GM12865 (cell line): ENCODE data around the gene TTN.

Experiments used
- DNase-seq: peaks from one replicate; pipeline ENCODE4 v3.0.0; 2010; ENCODE audit warnings: low read depth
- H3K4me3 ChIP-seq: 2 replicates; pipeline ENCODE4 v1.5.1; 2011; ENCODE audit warnings: mild to moderate bottlenecking, low read depth, low read length, control low read depth
- CTCF ChIP-seq: IDR thresholded peaks from 2 replicates; pipeline ENCODE4 v1.5.1; 2011; ENCODE audit warnings: low read length, control low read depth, low read depth, inconsistent platforms; ENCODE audit not compliant: insufficient read depth; ENCODE audit errors: missing control alignments

TTN gene

GRCh38 chr2:178844269-178844668 is 37.0 kb upstream of the TTN start:
- TF ChIP-seq CTCF = no peak
- no peak for DNase-seq
- H3K4me3 ChIP-seq = no peak overlapping the region

- TF ChIP-seq CTCF = no peak
- DNase-seq = no peak
- no peak overlapping the region for H3K4me3 ChIP-seq
Measured at GRCh38 chr2:178843697-178844096, 36.5 kb upstream of the TTN start.

GRCh38 chr2:178836807-178837206 is 29.6 kb upstream of the TTN start:
- no peak overlapping the region for H3K4me3 ChIP-seq
- TF ChIP-seq CTCF = no peak
- DNase-seq = no peak

GRCh38 chr2:178834086-178834485 is 26.9 kb upstream of the TTN start:
- no peak for DNase-seq
- no peak for TF ChIP-seq CTCF
- H3K4me3 ChIP-seq = no peak overlapping the region

- no peak overlapping the region for H3K4me3 ChIP-seq
- DNase-seq = no peak
- TF ChIP-seq CTCF = no peak
Measured at GRCh38 chr2:178833382-178833781, 26.2 kb upstream of the TTN start.

- no peak for DNase-seq
- H3K4me3 ChIP-seq = no peak overlapping the region
- TF ChIP-seq CTCF = no peak
Measured at GRCh38 chr2:178830451-178830850, 23.2 kb upstream of the TTN start.

GRCh38 chr2:178829981-178830380 is 22.8 kb upstream of the TTN start:
- DNase-seq = no peak
- no peak overlapping the region for H3K4me3 ChIP-seq
- no peak for TF ChIP-seq CTCF
